D721Med (cell line): ENCODE measurements around the gene KCTD20.

Source experiments
- DNase-seq: peaks from one replicate; pipeline ENCODE4 v3.0.0; 2011; ENCODE audit warnings: low spot score; ENCODE audit not compliant: insufficient read length
- FAIRE-seq: peaks from 2 replicates; lab custom pipeline; 2011; peaks lifted over from hg19 to GRCh38; lab: Jason Lieb, UNC
- TF ChIP-seq, protein P1 (sequence below): IDR thresholded peaks from 2 replicates; pipeline ENCODE4 v1.5.1; 2012; ENCODE audit warnings: mild to moderate bottlenecking, control low read depth; ENCODE audit not compliant: insufficient read depth; ENCODE audit errors: missing control alignments

Gene KCTD20

DNA sequence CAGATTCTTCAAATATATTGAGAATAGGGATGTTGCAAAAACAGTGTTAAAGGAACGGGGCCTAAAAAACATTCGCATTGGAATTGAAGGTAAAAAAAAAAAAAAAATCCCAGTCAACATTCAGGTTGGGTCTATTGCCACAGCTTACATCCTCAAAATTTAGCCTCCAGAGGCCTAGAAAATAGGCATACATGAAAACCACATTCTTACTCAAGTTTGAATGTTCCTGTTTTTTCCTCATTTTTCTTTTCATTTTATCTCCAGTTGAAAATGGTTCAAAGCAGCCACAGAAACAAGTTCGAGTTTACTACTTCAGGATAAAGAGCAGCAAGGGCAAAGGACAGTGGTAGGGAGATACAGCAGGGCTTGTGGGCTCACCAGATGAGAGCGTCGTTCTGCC lies 41.9 kb downstream of the KCTD20 start:
- FAIRE-seq = no peak
- DNase-seq = no peak
- TF ChIP-seq, protein P1, sequence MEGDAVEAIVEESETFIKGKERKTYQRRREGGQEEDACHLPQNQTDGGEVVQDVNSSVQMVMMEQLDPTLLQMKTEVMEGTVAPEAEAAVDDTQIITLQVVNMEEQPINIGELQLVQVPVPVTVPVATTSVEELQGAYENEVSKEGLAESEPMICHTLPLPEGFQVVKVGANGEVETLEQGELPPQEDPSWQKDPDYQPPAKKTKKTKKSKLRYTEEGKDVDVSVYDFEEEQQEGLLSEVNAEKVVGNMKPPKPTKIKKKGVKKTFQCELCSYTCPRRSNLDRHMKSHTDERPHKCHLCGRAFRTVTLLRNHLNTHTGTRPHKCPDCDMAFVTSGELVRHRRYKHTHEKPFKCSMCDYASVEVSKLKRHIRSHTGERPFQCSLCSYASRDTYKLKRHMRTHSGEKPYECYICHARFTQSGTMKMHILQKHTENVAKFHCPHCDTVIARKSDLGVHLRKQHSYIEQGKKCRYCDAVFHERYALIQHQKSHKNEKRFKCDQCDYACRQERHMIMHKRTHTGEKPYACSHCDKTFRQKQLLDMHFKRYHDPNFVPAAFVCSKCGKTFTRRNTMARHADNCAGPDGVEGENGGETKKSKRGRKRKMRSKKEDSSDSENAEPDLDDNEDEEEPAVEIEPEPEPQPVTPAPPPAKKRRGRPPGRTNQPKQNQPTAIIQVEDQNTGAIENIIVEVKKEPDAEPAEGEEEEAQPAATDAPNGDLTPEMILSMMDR = no peak

DNA sequence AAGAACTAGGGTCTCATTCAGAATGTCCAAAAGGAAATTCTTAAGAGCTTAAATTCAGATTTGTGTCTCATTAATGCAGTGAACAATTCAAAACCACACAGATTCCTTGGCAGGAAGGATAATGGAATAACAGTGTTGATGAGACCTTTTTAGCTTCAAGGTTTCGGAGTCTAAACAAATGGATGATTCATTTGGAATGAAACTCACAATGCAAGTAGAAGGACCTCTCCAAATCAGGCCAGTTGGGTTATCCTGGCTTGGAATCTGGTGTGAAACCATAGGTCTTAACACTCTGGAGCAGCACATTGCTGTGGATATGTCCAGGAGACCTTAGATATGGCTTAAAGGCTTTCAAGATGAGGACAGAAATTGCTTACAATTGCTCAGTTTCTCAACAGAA lies 44.9 kb downstream of the KCTD20 start:
- TF ChIP-seq, protein P1 = no peak
- no peak for FAIRE-seq
- DNase-seq = no peak

DNA sequence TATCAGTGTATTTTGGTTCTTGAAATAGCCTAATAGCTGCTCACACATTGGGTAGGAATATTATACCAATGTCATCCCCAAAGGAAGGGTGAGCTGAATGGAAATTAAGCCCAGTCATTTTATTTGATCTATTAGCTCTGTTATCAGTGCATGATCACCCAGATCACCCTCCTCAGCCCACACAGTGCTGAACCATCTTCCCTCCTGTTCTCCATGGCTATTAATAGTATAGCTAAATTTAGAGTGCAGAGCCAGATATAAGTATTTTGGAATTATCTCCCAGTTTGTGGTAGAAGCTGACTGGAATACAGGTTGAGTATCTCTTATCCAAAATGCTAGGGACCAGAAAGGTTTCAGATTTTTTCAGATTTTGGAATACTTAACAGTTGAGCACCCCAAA lies 45.4 kb downstream of the KCTD20 start:
- TF ChIP-seq, protein P1 = no peak
- no peak for DNase-seq
- no peak for FAIRE-seq

DNA sequence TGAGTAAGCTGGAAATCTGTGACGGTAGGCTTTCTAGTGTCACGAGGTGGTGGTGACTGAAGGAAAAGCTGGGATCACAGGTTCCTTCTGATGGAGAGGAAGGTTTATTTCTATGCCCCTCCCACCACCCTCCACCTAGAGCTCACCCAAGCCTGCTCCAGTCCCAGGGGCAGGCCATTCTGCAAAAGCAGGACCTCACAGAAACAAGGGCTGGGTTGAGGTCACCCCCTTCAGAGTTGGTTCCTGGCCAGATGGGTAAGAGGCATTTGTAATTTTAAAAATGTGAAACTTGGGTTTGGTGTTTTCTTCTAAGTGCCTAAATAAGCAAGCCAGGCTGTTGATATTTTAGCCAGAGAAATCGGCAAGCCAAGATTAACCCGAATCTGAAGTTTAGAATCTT lies 46.6 kb downstream of the KCTD20 start:
- DNase-seq (no peak), FAIRE-seq (no peak)
- TF ChIP-seq, protein P1 = no peak

DNA sequence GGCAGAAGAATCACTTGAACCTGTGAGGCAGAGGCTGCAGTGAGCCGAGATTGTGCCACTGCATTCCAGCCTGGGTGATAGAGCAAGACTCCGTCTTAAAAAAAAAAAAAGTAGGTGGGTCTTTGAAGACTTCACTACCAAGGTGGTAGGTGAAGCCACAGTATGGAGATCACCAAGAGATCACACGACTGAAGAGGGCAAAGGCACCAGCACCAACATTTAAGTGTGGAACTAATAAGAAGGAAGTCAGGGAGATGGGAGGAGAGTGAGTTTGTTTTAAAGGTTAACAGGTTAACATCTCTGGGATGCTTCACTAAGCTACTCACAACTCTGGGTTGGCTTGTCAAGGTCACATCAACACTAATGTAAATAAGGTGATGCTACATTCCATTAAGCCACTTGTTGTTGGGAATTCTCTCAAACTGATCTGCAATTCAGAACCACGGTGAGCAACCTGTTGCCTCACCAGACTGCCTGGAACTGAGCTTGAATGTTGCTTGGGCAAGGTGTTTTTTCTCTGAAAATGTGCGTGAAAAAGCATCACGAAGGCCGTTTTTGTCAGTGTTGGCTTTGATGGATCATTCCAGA lies 48.7 kb downstream of the KCTD20 start:
- FAIRE-seq = no peak
- no peak for DNase-seq
- TF ChIP-seq, protein P1 = no peak

DNA sequence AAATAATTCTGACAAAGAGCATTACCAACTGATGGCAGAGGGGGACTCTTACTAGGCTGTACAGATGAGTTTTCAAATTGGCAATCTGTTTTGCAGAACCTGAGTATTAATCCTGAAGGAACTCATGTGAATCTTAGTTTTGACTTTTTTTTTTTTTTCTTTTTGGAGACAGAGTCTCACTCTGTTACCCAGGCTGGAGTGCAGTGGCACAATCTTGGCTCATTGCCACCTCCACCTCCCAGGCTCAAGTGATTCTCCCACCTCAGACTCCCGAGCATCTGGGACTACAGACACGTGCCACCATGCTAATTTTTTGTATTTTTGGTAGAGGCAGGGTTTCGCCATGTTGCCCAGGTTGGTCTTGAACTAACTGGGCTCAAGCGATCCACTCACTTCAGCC lies 49.3 kb downstream of the KCTD20 start:
- TF ChIP-seq, protein P1 = no peak
- no peak for FAIRE-seq
- DNase-seq = no peak

DNA sequence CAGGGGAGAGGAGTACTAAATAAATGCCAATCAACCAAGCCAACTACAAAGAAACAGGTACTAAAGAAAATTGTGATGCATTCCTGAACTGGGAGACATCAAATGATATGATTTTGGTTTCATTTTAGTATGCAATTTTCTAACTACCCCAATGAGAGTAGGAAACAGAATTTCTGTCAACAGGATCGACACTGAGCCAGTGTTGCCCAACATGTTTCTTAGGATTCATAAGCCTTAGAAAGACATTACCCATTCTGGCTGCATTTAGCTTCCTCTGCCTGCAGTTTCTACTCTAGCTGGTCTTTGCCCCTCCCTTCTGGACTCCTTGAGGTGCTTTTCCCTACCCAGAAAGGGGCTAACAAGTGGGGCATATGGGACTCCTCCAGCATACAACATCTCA lies 49.8 kb downstream of the KCTD20 start:
- TF ChIP-seq, protein P1 = no peak
- no peak for DNase-seq
- no peak for FAIRE-seq
